ENCODE results near the gene PSMC5.

GRCh38 chr17:63845509-63845908 is 18.3 kb downstream of the PSMC5 start:
- TF ChIP-seq, protein P1, sequence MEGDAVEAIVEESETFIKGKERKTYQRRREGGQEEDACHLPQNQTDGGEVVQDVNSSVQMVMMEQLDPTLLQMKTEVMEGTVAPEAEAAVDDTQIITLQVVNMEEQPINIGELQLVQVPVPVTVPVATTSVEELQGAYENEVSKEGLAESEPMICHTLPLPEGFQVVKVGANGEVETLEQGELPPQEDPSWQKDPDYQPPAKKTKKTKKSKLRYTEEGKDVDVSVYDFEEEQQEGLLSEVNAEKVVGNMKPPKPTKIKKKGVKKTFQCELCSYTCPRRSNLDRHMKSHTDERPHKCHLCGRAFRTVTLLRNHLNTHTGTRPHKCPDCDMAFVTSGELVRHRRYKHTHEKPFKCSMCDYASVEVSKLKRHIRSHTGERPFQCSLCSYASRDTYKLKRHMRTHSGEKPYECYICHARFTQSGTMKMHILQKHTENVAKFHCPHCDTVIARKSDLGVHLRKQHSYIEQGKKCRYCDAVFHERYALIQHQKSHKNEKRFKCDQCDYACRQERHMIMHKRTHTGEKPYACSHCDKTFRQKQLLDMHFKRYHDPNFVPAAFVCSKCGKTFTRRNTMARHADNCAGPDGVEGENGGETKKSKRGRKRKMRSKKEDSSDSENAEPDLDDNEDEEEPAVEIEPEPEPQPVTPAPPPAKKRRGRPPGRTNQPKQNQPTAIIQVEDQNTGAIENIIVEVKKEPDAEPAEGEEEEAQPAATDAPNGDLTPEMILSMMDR (IDR thresholded peaks at IDR 0.05): no peak
- TF ChIP-seq POLR2A (IDR thresholded peaks at IDR 0.05) (no peak), EP300 (IDR thresholded peaks at IDR 0.05; ENCODE audit: low read depth) (no peak), POLR2AphosphoS5 (IDR thresholded peaks at IDR 0.05) (no peak)
